ENCODE data around the gene SLC27A1.

GRCh38 chr19:17499648-17500446 lies 29.5 kb downstream of the SLC27A1 start:
- TF ChIP-seq HINFP (tag; conservative IDR thresholded peaks at IDR 0.05; ENCODE audit: low read depth) (no peak), AFF4 (CRISPR knock-in tag; IDR thresholded peaks at IDR 0.05) (no peak), POLR2A (conservative IDR thresholded peaks at IDR 0.05) (no peak), CTCF (IDR thresholded peaks at IDR 0.05 in 2 of 3, conservative IDR thresholded peaks at IDR 0.05 in 1 of 3; ENCODE audit: insufficient read depth in 2 of 3, low read depth in 1 of 3, low read length in 3 of 3) (no peak), SREBF2 (CRISPR knock-in tag; IDR thresholded peaks at IDR 0.05) (no peak)
